Adrenal gland (tissue), 5 donors: Measurements from ENCODE around the gene FOSL1.

Experiments used
- CTCF ChIP-seq, 6 experiments: fragments of 450-650 bp in 4 of 6; fragments of 200-600 bp in 2 of 6; sonication (generic) in 1 of 6; IDR thresholded peaks; 1 replicate in 5 of 6; 2 replicates in 1 of 6; pipeline versions ENCODE4 v1.5.1 to v1.8.0; 2016 to 2021; ENCODE audit warnings: antibody characterized with exemption in 6 of 6, mild to moderate bottlenecking in 2 of 6, moderate library complexity in 1 of 6
- POLR2A ChIP-seq, 2 donors: fragments of 450-650 bp; IDR thresholded peaks; one replicate each; pipeline ENCODE4 v1.6.1; 2017; ENCODE audit warnings: antibody characterized with exemption in 2 of 2, mild to moderate bottlenecking in 2 of 2, moderate library complexity in 1 of 2
- donor health status: DM: no; HTN: no; CAD: no.

- TF ChIP-seq CTCF (IDR thresholded peaks at IDR 0.05) (no peak), POLR2A (IDR thresholded peaks at IDR 0.05) (no peak)
These were observed 37.0 kb downstream of the FOSL1 start for GRCh38 chr11:65862941-65863888.
